NCI-H2171 (cell line): ENCODE results near the gene BEST1.
"Not testable (repeated sequence)": the region's sequence is repeated elsewhere in the genome, so short reads cannot be mapped to it uniquely, and the experiment has no call there.

Experiments used
- DNase-seq: peaks from one replicate; lab custom pipeline; 2025; lab: John Stamatoyannopoulos, UW

The BEST1 gene

GRCh38 chr11:61949169-61950034 is 749 bp upstream of the BEST1 start:
- DNase-seq: peak; percentile 53

DNA sequence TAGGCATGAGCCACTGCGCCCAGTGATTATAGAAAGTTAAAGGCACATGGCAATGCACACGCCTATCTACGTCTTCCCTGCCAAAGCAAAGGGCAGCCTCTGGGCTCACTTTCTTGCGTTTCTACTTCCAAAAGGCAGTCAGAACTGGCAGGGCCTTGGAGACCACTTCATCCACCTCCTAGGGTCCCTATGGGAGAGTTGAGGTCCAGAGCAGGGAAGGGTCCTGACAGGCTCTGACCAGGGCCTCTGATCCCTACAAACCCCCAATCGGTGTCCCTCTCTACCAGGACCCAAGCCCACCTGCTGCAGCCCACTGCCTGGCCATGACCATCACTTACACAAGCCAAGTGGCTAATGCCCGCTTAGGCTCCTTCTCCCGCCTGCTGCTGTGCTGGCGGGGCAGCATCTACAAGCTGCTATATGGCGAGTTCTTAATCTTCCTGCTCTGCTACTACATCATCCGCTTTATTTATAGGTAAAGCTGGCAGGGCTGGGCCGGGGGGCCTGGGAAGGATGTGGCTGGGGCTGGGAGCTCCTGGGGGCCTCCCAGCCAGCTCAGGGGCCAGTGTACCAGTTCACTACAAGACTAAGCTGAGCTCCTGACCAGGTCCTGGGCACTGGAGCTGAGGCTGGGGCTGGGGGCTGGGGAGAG is 1.5 kb downstream of the BEST1 start:
- DNase-seq: no peak

GRCh38 chr11:61952882-61953281 is 2.7 kb downstream of the BEST1 start:
- no peak for DNase-seq

GRCh38 chr11:61953632-61954031 is 3.5 kb downstream of the BEST1 start:
- DNase-seq: not testable (repeated sequence)

GRCh38 chr11:61954106-61954850 is 4.1 kb downstream of the BEST1 start:
- no peak for DNase-seq

DNA sequence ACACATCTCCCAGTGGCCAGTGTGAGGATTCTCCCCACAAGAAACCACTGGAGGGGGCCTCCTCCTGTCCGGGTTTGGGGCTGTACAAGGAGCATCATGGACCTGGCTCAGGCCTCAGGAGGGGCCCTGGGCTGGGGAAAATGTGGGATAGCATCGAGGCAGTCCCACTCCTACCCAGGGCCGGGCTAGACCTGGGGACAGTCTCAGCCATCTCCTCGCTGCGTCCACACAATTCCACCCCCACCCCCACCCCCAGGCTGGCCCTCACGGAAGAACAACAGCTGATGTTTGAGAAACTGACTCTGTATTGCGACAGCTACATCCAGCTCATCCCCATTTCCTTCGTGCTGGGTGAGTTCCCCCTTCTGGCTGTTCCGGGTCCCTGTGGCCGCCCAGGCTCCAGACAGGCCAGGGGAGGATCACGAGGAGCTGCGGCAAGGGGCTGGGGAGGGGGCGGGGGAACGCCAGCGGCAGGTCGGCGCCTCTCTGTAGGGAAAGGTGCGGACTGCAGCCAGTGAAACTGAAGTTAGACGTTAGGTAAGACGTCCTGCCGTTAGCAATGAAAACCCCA is 4.8 kb downstream of the BEST1 start:
- no peak for DNase-seq

DNA sequence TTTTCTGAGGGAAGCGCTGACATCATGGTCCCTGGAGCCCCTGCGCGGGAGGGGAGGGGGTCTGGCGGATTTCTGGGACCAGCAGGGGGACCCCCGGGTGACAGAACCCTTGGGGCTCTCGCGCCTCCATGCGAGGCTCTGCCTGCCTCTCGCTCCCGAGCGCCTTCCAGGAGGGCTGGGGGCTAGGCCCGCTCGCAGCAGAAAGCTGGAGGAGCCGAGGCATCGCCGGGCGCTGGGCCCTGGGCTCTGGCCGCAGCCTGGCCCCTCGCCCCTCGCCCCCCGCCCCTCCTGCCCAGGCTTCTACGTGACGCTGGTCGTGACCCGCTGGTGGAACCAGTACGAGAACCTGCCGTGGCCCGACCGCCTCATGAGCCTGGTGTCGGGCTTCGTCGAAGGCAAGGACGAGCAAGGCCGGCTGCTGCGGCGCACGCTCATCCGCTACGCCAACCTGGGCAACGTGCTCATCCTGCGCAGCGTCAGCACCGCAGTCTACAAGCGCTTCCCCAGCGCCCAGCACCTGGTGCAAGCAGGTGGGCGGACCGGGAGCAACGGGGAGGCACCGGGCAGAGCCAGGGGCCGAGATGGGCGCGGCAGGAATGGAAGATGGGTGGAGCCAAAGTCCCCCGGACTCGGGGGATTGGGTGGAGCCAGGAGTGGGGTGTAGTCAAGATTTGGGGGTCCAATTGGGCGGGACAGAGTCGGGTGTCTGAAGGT is 5.4 kb downstream of the BEST1 start:
- DNase-seq: no peak

- no peak for DNase-seq
Measured at GRCh38 chr11:61956191-61957020, 6.3 kb downstream of the BEST1 start.

DNA sequence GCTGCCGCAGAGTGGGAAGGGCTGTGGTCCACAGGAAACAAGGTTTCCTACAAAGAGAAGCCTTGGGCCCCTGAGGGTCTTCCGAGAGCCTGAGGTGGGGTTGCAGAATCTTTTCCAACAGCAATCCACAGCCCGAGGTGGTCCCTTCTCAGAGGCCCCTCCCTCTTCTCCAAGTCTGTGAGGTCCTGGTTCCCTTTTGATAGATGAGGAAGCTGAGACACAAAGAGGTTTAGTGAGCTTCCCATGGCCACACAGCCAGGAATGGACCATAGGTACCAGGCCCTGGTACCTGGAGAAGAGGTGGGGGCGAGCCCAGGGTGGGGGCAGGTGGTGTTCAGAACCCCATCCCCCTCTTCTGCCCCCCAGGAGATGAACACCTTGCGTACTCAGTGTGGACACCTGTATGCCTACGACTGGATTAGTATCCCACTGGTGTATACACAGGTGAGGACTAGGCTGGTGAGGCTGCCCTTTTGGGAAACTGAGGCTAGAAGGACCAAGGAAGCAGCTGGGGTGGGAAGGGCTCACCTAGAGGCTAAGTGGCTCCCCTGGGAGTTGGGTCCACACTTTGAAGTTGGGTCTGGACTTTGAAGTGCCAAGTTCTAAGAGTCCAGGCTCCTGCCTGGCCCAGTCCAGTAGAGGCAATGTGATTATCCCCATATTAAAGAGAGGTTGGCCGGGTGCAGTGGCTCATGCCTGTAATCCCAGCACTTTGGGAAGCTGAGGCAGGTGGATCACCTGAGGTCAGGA is 7.0 kb downstream of the BEST1 start:
- no peak for DNase-seq

GRCh38 chr11:61958590-61958989 is 8.4 kb downstream of the BEST1 start:
- DNase-seq: no peak

DNA sequence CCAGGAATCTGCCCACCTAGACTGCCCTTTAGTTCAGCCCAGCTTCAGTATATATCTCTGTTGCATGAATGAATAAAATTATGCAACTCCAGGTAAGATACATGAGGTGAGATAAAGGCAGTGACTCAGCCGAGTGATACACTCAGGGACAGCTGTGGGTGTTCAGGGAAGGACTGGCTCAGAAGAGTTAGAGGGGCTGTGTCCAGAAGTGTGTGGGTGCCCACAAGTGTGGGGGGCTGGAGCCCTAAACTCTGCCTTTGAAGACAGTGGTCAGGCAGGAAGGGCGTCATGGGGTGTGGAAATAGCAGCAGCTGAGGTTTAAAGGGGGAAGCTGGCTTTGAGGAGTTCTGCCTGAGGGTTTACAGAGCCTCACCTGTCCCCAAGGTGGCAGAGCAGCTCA is 9.0 kb downstream of the BEST1 start:
- DNase-seq: no peak

DNA sequence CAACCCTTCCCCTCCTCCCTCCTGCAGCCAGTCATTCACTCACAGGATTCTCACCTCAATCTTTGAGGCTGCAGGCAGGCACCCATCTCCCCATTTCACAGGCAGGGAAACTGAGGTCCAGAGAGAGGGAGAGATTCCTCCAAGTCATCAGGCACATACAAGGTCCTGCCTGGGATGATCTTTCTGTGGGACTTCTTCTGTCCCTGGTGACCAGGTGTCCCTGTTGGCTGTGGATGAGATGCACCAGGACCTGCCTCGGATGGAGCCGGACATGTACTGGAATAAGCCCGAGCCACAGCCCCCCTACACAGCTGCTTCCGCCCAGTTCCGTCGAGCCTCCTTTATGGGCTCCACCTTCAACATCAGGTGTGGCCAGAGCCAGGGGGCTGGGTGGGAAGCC is 9.5 kb downstream of the BEST1 start:
- DNase-seq: no peak

- DNase-seq: no peak
Measured at GRCh38 chr11:61960532-61960931, 10.4 kb downstream of the BEST1 start.

- no peak for DNase-seq
Measured at GRCh38 chr11:61961570-61962212, 11.5 kb downstream of the BEST1 start.

DNA sequence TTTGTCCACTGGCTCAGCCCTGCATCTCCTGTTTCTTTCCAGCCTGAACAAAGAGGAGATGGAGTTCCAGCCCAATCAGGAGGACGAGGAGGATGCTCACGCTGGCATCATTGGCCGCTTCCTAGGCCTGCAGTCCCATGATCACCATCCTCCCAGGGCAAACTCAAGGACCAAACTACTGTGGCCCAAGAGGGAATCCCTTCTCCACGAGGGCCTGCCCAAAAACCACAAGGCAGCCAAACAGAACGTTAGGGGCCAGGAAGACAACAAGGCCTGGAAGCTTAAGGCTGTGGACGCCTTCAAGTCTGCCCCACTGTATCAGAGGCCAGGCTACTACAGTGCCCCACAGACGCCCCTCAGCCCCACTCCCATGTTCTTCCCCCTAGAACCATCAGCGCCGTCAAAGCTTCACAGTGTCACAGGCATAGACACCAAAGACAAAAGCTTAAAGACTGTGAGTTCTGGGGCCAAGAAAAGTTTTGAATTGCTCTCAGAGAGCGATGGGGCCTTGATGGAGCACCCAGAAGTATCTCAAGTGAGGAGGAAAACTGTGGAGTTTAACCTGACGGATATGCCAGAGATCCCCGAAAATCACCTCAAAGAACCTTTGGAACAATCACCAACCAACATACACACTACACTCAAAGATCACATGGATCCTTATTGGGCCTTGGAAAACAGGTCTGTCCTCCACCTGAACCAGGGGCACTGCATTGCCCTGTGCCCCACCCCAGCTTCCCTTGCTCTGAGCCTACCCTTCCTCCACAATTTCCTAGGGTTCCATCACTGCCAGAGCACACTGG is 12.3 kb downstream of the BEST1 start:
- DNase-seq: no peak

GRCh38 chr11:61963016-61963281 is 12.8 kb downstream of the BEST1 start:
- DNase-seq: no peak

- DNase-seq: no peak
Measured at GRCh38 chr11:61963282-61964057, 13.3 kb downstream of the BEST1 start.

GRCh38 chr11:61964058-61964665 is 14.0 kb downstream of the BEST1 start:
- DNase-seq: no peak
